ENCODE results near the gene TMEM135.

TMEM135 gene

GRCh38 chr11:87046824-87047223 is 9.1 kb downstream of the TMEM135 start:
- peaks cover 32% of the 10 kb centered on the region for H3K36me3 ChIP-seq (ENCODE audit: control insufficient read depth, low read length)
- no peak overlapping the region for H3K4me2 ChIP-seq (ENCODE audit: low read length)
- no peaks in the 10 kb centered on the region for H3K9me2 ChIP-seq (replicated peaks; ENCODE audit: control insufficient read depth, low read length)
- no peaks in the 10 kb centered on the region for H3K27me3 ChIP-seq (ENCODE audit: control insufficient read depth, low read length)
- no peaks in the 10 kb centered on the region for H3K4me1 ChIP-seq (ENCODE audit: control insufficient read depth, low read length)
- H3K4me3 ChIP-seq (ENCODE audit: low read length), result no peak overlapping the region
- no peaks in the 10 kb centered on the region for H3F3A ChIP-seq (ENCODE audit: control insufficient read depth, insufficient read depth)
- peaks cover 44% of the 10 kb centered on the region for H3K79me2 ChIP-seq (ENCODE audit: control insufficient read depth, low read length)
- no peaks in the 10 kb centered on the region for H4K20me1 ChIP-seq (ENCODE audit: control insufficient read depth, insufficient read depth, low read depth, low read length)
- peaks cover 4% of the 10 kb centered on the region for H3K9me3 ChIP-seq (ENCODE audit: control insufficient read depth, insufficient read depth, low read length)
- H3K27ac ChIP-seq (ENCODE audit: low read depth, low read length), result no peak overlapping the region
- TF ChIP-seq CTCF (IDR thresholded peaks at IDR 0.05; ENCODE audit: low read depth, low read length, poor library complexity, severe bottlenecking) (no peak), EZH2phosphoT487 (IDR thresholded peaks at IDR 0.05; ENCODE audit: borderline replicate concordance, low read length) (no peak)

GRCh38 chr11:87056091-87056490 is 18.4 kb downstream of the TMEM135 start:
- no peaks in the 10 kb centered on the region for H3K9me3 ChIP-seq (ENCODE audit: control insufficient read depth, insufficient read depth, low read length)
- H3K27me3 ChIP-seq (ENCODE audit: control insufficient read depth, low read length), result no peaks in the 10 kb centered on the region
- no peaks in the 10 kb centered on the region for H3F3A ChIP-seq (ENCODE audit: control insufficient read depth, insufficient read depth)
- TF ChIP-seq CTCF (IDR thresholded peaks at IDR 0.05; ENCODE audit: low read depth, low read length, poor library complexity, severe bottlenecking) (no peak), EZH2phosphoT487 (IDR thresholded peaks at IDR 0.05; ENCODE audit: borderline replicate concordance, low read length) (no peak)
- no peaks in the 10 kb centered on the region for H3K9me2 ChIP-seq (replicated peaks; ENCODE audit: control insufficient read depth, low read length)
- H3K36me3 ChIP-seq (ENCODE audit: control insufficient read depth, low read length), result no peaks in the 10 kb centered on the region
- H3K4me2 ChIP-seq (ENCODE audit: low read length), result no peak overlapping the region
- no peaks in the 10 kb centered on the region for H3K4me1 ChIP-seq (ENCODE audit: control insufficient read depth, low read length)
- H4K20me1 ChIP-seq (ENCODE audit: control insufficient read depth, insufficient read depth, low read depth, low read length), result no peaks in the 10 kb centered on the region
- H3K4me3 ChIP-seq (ENCODE audit: low read length), result no peak overlapping the region
- peaks cover 37% of the 10 kb centered on the region for H3K79me2 ChIP-seq (ENCODE audit: control insufficient read depth, low read length)
- no peak overlapping the region for H3K27ac ChIP-seq (ENCODE audit: low read depth, low read length)

GRCh38 chr11:87057749-87058148 is 20.0 kb downstream of the TMEM135 start:
- H3K4me1 ChIP-seq (ENCODE audit: control insufficient read depth, low read length), result no peaks in the 10 kb centered on the region
- no peaks in the 10 kb centered on the region for H4K20me1 ChIP-seq (ENCODE audit: control insufficient read depth, insufficient read depth, low read depth, low read length)
- H3K27ac ChIP-seq (ENCODE audit: low read depth, low read length), result no peak overlapping the region
- H3K4me2 ChIP-seq (ENCODE audit: low read length), result no peak overlapping the region
- H3K27me3 ChIP-seq (ENCODE audit: control insufficient read depth, low read length), result no peaks in the 10 kb centered on the region
- no peak overlapping the region for H3K4me3 ChIP-seq (ENCODE audit: low read length)
- no peaks in the 10 kb centered on the region for H3K9me3 ChIP-seq (ENCODE audit: control insufficient read depth, insufficient read depth, low read length)
- H3K79me2 ChIP-seq (ENCODE audit: control insufficient read depth, low read length), result peaks cover 44% of the 10 kb centered on the region
- H3K36me3 ChIP-seq (ENCODE audit: control insufficient read depth, low read length), result no peaks in the 10 kb centered on the region
- no peaks in the 10 kb centered on the region for H3K9me2 ChIP-seq (replicated peaks; ENCODE audit: control insufficient read depth, low read length)
- H3F3A ChIP-seq (ENCODE audit: control insufficient read depth, insufficient read depth), result no peaks in the 10 kb centered on the region
- TF ChIP-seq EZH2phosphoT487 (IDR thresholded peaks at IDR 0.05; ENCODE audit: borderline replicate concordance, low read length), result no peak
- no peak for TF ChIP-seq CTCF (IDR thresholded peaks at IDR 0.05; ENCODE audit: low read depth, low read length, poor library complexity, severe bottlenecking)
